Panc1 (cell line): Measurements from ENCODE around the gene MSANTD1. TPM values are rescaled to one million over a fixed set of nuclear protein-coding genes. Genes with fewer than 3 reads are reported as not detected.

Source experiments
- ATAC-seq: fragments of 200-7000 bp; cut with Tn5 transposase; 2 replicates; pipeline ENCODE4 v1.9.1; 2020; ENCODE audit warnings: mild to moderate bottlenecking, moderate library complexity
- BruUV-seq: library from RNA; stranded (reverse); fragments of 400-500 nt; replicated peaks from 2 replicates; lab custom pipeline; 2021; lab: Mats Ljungman, UMichigan
- CTCF ChIA-PET: fragments of 300-600 bp; sonication (Branson Sonifier 250); formaldehyde crosslinking; loops from one replicate; lab custom pipeline; 2022; ENCODE audit warnings: antibody characterized with exemption; lab: Charles Lee
- POLR2A ChIA-PET: fragments of 300-600 bp; sonication (Branson Sonifier 250); formaldehyde crosslinking; loops from one replicate; lab custom pipeline; 2022; ENCODE audit warnings: antibody characterized with exemption; lab: Charles Lee
- DNase-seq: peaks from one replicate; pipeline ENCODE4 v3.0.0-alpha.2; 2010; ENCODE audit warnings: low read depth, low spot score
- H3K27ac ChIP-seq: 2 replicates; pipeline ENCODE4 v1.5.1; 2011; ENCODE audit warnings: mild to moderate bottlenecking, low read length, inconsistent platforms
- H3K27me3 ChIP-seq: fragments of 200-500 bp; sonication (Bioruptor generic); 2 replicates; pipeline ENCODE4 v1.6.0; 2014; ENCODE audit warnings: low read length, inconsistent platforms; ENCODE audit not compliant: control insufficient read depth, insufficient read depth
- H3K36me3 ChIP-seq: fragments of 200-500 bp; sonication (Bioruptor generic); 2 replicates; pipeline ENCODE4 v1.5.1; 2014; ENCODE audit warnings: inconsistent platforms, mild to moderate bottlenecking, low read length, moderate library complexity; ENCODE audit not compliant: control insufficient read depth, insufficient read depth
- H3K4me1 ChIP-seq: 2 replicates; pipeline ENCODE4 v1.5.1; 2011; ENCODE audit warnings: inconsistent platforms, mild to moderate bottlenecking, low read length, moderate library complexity; ENCODE audit not compliant: control insufficient read depth, insufficient read depth
- H3K4me3 ChIP-seq, 2 experiments: 2 replicates each; pipeline ENCODE4 v1.5.1; 2011 to 2012; ENCODE audit warnings: low read depth in 2 of 2, low read length in 2 of 2, mild to moderate bottlenecking in 2 of 2, inconsistent platforms in 1 of 2, moderate library complexity in 1 of 2
- H3K9me3 ChIP-seq: fragments of 200-500 bp; sonication (Bioruptor generic); 2 replicates; pipeline ENCODE4 v1.5.1; 2014; ENCODE audit warnings: low read depth, mild to moderate bottlenecking, inconsistent platforms, low read length, moderate library complexity; ENCODE audit not compliant: control insufficient read depth, insufficient read depth
- CTCF ChIP-seq: fragments of 450-650 bp; IDR thresholded peaks from 2 replicates; pipeline ENCODE4 v1.5.1; 2017; ENCODE audit warnings: mild to moderate bottlenecking
- POLR2AphosphoS5 ChIP-seq: IDR thresholded peaks from 2 replicates; pipeline ENCODE4 v1.6.1; 2012; ENCODE audit warnings: mild to moderate bottlenecking, low read depth, low read length, moderate library complexity
- REST ChIP-seq, 2 experiments: IDR thresholded peaks; 2 replicates each; pipeline ENCODE4 v1.6.1; 2011 to 2012; ENCODE audit warnings: low read depth in 2 of 2, control low read depth in 1 of 2, low read length in 1 of 2, mild to moderate bottlenecking in 1 of 2, moderate library complexity in 1 of 2; ENCODE audit not compliant: insufficient read depth in 1 of 2
- SIN3A ChIP-seq: IDR thresholded peaks from 2 replicates; pipeline ENCODE4 v1.6.1; 2012; ENCODE audit warnings: low read depth, mild to moderate bottlenecking, low read length, moderate library complexity, borderline replicate concordance; ENCODE audit not compliant: insufficient read depth
- TCF7L2 ChIP-seq: IDR thresholded peaks from 2 replicates; pipeline ENCODE4 v1.6.1; 2011; ENCODE audit warnings: mild to moderate bottlenecking, low read depth, low read length, inconsistent platforms
- in situ Hi-C: cut with HindIII; loops from 2 replicates; pipeline ENCODE4 v1.10.0; 2016; ENCODE audit warnings: low sequenced_read_pairs, low pct_unique_long_range_greater_than_20kb
- intact Hi-C: fragments of 100-400 bp; cut with micrococcal nuclease; formaldehyde crosslinking; loops from one replicate; pipeline ENCODE4 v1.10.0; 2022; ENCODE audit not compliant: unreplicated experiment
- total RNA-seq: library from RNA; stranded (reverse); gene quantifications from one replicate; pipeline ENCODE4 v1.2.1, GENCODE V29; 2021; ENCODE audit not compliant: unreplicated experiment

The MSANTD1 gene
- total RNA-seq, 1 experiment from 2014 or later: 0.57 TPM

GRCh38 chr4:3229964-3230363, 19.0 kb upstream of the MSANTD1 start:
- Histone ChIP-seq H3K27ac (no peak overlapping the region), H3K4me1 (no peaks in the 10 kb centered on the region), H3K36me3 (no peaks in the 10 kb centered on the region), H3K4me3 (no peak overlapping the region), H3K9me3 (no peaks in the 10 kb centered on the region), H3K27me3 (no peaks in the 10 kb centered on the region)
- BruUV-seq: no TSS peak
- ChIA-PET POLR2A (no interaction called here), CTCF (no interaction called here)
- intact Hi-C loops (no loop called here), in situ Hi-C loops (no loop called here)
- no peak for TF ChIP-seq TCF7L2
- no peak for TF ChIP-seq SIN3A
- TF ChIP-seq POLR2AphosphoS5: no peak
- no peak for TF ChIP-seq CTCF
- DNase-seq: no peak
- no peak for ATAC-seq

GRCh38 chr4:3231471-3231870, 17.5 kb upstream of the MSANTD1 start:
- Histone ChIP-seq H3K27ac (no peak overlapping the region), H3K27me3 (no peaks in the 10 kb centered on the region), H3K4me1 (no peaks in the 10 kb centered on the region), H3K4me3 (no peak overlapping the region), H3K9me3 (no peaks in the 10 kb centered on the region), H3K36me3 (no peaks in the 10 kb centered on the region)
- DNase-seq: no peak
- POLR2A ChIA-PET: no interaction called here
- no TSS peak for BruUV-seq
- in situ Hi-C loops (no loop called here), intact Hi-C loops (no loop called here)
- no peak for ATAC-seq
- TF ChIP-seq REST (IDR thresholded peaks at IDR 0.05; ENCODE audit: insufficient read depth in 1 of 2, low read depth in 2 of 2, low read length in 1 of 2) (no peak), TCF7L2 (no peak), SIN3A (no peak), CTCF (no peak), POLR2AphosphoS5 (no peak)
- CTCF ChIA-PET: no interaction called here
